HCT116 (cell line): Measurements from ENCODE around the gene BZW2. TPM values are rescaled to one million over a fixed set of nuclear protein-coding genes. Genes with fewer than 3 reads are reported as not detected.

Source experiments
- ATAC-seq: fragments of 200-7000 bp; cut with Tn5 transposase; 2 replicates; pipeline ENCODE4 v1.9.1; 2020; ENCODE audit warnings: mild to moderate bottlenecking, moderate library complexity
- BruUV-seq: library from RNA; stranded (reverse); fragments of 400-500 nt; replicated peaks from 2 replicates; lab custom pipeline; 2021; lab: Mats Ljungman, UMichigan
- CTCF ChIA-PET: fragments of 300-600 bp; sonication (Branson Sonifier 250); formaldehyde crosslinking; loops from one replicate; lab custom pipeline; 2021; ENCODE audit warnings: antibody characterized with exemption; lab: Charles Lee
- POLR2A ChIA-PET: fragments of 300-600, 350-600 bp; sonication (Branson Sonifier 250); formaldehyde crosslinking; loops from one replicate; lab custom pipeline; 2021; ENCODE audit warnings: antibody characterized with exemption; lab: Charles Lee
- RAD21 ChIA-PET, 2 experiments: fragments of 300-600 bp; sonication (Branson Sonifier 250); formaldehyde crosslinking; loops; one replicate each; lab custom pipeline; 2023; ENCODE audit warnings: low total read pairs in 2 of 2; ENCODE audit not compliant: uncharacterized antibody in 2 of 2, unreplicated experiment in 2 of 2, low non-redundant PET in 1 of 2; lab: Charles Lee
- DNase-seq: peaks from one replicate; pipeline ENCODE4 v3.0.0-alpha.2; 2010; ENCODE audit warnings: low read depth, low spot score
- H2AFZ ChIP-seq: fragments of 200-600 bp; shearing (Covaris generic), sonication (generic); 2 replicates; pipeline ENCODE4 v1.6.1; 2017; ENCODE audit warnings: low read depth, mixed run types, mixed read lengths, antibody characterized with exemption, low read length; ENCODE audit not compliant: poor library complexity, severe bottlenecking
- H3K27ac ChIP-seq: 2 replicates; pipeline ENCODE4 v1.5.1; 2012; ENCODE audit warnings: low read depth, low read length
- H3K27me3 ChIP-seq: fragments of 200-600 bp; sonication (generic); 2 replicates; pipeline ENCODE4 v1.6.1; 2016; ENCODE audit warnings: mixed run types, low read length, mixed read lengths; ENCODE audit not compliant: insufficient read depth
- H3K36me3 ChIP-seq, 2 experiments: fragments of 200-500 bp in 1 of 2; fragments of 200-600 bp in 1 of 2; sonication (Bioruptor generic) in 1 of 2; sonication (generic) in 1 of 2; 2 replicates each; pipeline versions ENCODE4 v1.5.1 to v1.6.1; 2014 to 2016; ENCODE audit warnings: low read length in 2 of 2, inconsistent platforms in 1 of 2, mixed read lengths in 1 of 2, mixed run types in 1 of 2; ENCODE audit not compliant: insufficient read depth in 2 of 2, control insufficient read depth in 1 of 2
- H3K4me1 ChIP-seq, 2 experiments: fragments of 200-600 bp in 1 of 2; sonication (generic) in 1 of 2; 2 replicates each; pipeline versions ENCODE4 v1.5.1 to v1.6.1; 2012 to 2017; ENCODE audit warnings: low read length in 2 of 2, inconsistent platforms in 1 of 2, mild to moderate bottlenecking in 1 of 2, mixed read lengths in 1 of 2, mixed run types in 1 of 2, moderate library complexity in 1 of 2; ENCODE audit not compliant: insufficient read depth in 2 of 2, control insufficient read depth in 1 of 2
- H3K4me2 ChIP-seq: fragments of 200-600 bp; sonication (generic); 2 replicates; pipeline ENCODE4 v1.6.1; 2017; ENCODE audit warnings: mixed run types, low read length, mixed read lengths
- H3K4me3 ChIP-seq, 2 experiments: fragments of 200-600 bp in 1 of 2; sonication (generic) in 1 of 2; replicated peaks in 1 of 2; 2 replicates each; pipeline ENCODE4 v1.5.1; 2011 to 2016; ENCODE audit warnings: low read length in 2 of 2, control low read depth in 1 of 2, low read depth in 1 of 2, mild to moderate bottlenecking in 1 of 2, mixed read lengths in 1 of 2, mixed run types in 1 of 2
- H3K79me2 ChIP-seq: fragments of 200-600 bp; sonication (generic); 2 replicates; pipeline ENCODE4 v1.6.1; 2017; ENCODE audit warnings: mild to moderate bottlenecking, mixed run types, low read length, moderate library complexity, mixed read lengths; ENCODE audit not compliant: insufficient read depth
- H3K9ac ChIP-seq: fragments of 200-600 bp; sonication (generic); 2 replicates; pipeline ENCODE4 v1.6.1; 2016; ENCODE audit warnings: low read length, mixed read lengths
- H3K9me2 ChIP-seq: fragments of 200-600 bp; sonication (generic), shearing (Covaris generic); 2 replicates; pipeline ENCODE4 v1.6.1; 2017; ENCODE audit warnings: mixed run types, mild to moderate bottlenecking, moderate library complexity; ENCODE audit not compliant: insufficient read depth
- H3K9me3 ChIP-seq, 2 experiments: fragments of 200-500 bp in 1 of 2; fragments of 200-600 bp in 1 of 2; sonication (Bioruptor generic) in 1 of 2; sonication (generic) in 1 of 2; 2 replicates each; pipeline ENCODE4 v1.6.1; 2014 to 2017; ENCODE audit warnings: low read length in 2 of 2, mixed read lengths in 2 of 2, inconsistent platforms in 1 of 2, low read depth in 1 of 2, mild to moderate bottlenecking in 1 of 2, mixed run types in 1 of 2, moderate library complexity in 1 of 2; ENCODE audit not compliant: control insufficient read depth in 1 of 2, insufficient read depth in 1 of 2
- H4K20me1 ChIP-seq: fragments of 200-600 bp; sonication (generic), shearing (Covaris generic); 2 replicates; pipeline ENCODE4 v1.6.1; 2017; ENCODE audit warnings: mixed run types, mild to moderate bottlenecking, moderate library complexity; ENCODE audit not compliant: insufficient read depth
- ATF3 ChIP-seq: IDR thresholded peaks from 2 replicates; pipeline ENCODE4 v1.6.1; 2012
- CBX3 ChIP-seq: IDR thresholded peaks from 2 replicates; pipeline ENCODE4 v1.6.1; 2012; ENCODE audit warnings: low read depth
- CEBPB ChIP-seq: IDR thresholded peaks from 2 replicates; pipeline ENCODE4 v1.6.1; 2012; ENCODE audit warnings: low read depth
- EGR1 ChIP-seq: IDR thresholded peaks from 2 replicates; pipeline ENCODE4 v1.6.1; 2012; ENCODE audit warnings: low read depth
- EZH2 ChIP-seq: fragments of 200-600 bp; sonication (generic); IDR thresholded peaks from 2 replicates; pipeline ENCODE4 v1.6.1; 2017; ENCODE audit warnings: antibody characterized with exemption, mixed run types
- FOSL1 ChIP-seq: IDR thresholded peaks from 2 replicates; pipeline ENCODE4 v1.6.1; 2012; ENCODE audit warnings: low read depth
- JUND ChIP-seq: IDR thresholded peaks from 2 replicates; pipeline ENCODE4 v1.6.1; 2012
- MAX ChIP-seq: IDR thresholded peaks from 2 replicates; pipeline ENCODE4 v1.6.1; 2012
- SIN3A ChIP-seq: IDR thresholded peaks from 2 replicates; pipeline ENCODE4 v1.6.1; 2012; ENCODE audit warnings: low read depth
- SP1 ChIP-seq: IDR thresholded peaks from 2 replicates; pipeline ENCODE4 v1.6.1; 2012; ENCODE audit warnings: low read depth
- SRF ChIP-seq: IDR thresholded peaks from 2 replicates; pipeline ENCODE4 v1.6.1; 2012; ENCODE audit warnings: low read depth
- intact Hi-C: fragments of 100-400 bp; cut with micrococcal nuclease; formaldehyde crosslinking; loops from 2 replicates; pipeline ENCODE4 v1.10.0; 2022
- total RNA-seq: library from RNA; stranded (reverse); gene quantifications from one replicate; pipeline ENCODE4 v1.2.1, GENCODE V29; 2021; ENCODE audit not compliant: unreplicated experiment

The BZW2 gene
- total RNA-seq, 1 experiment from 2014 or later = 119 TPM

GRCh38 chr7:16660702-16661464 lies 14.9 kb downstream of the BZW2 start:
- Histone ChIP-seq H3K9me3 (no peaks in the 10 kb centered on the region), H3K27me3 (no peaks in the 10 kb centered on the region), H3K4me2 (peak overlapping the region; percentile 66), H3K79me2 (peaks cover 98% of the 10 kb centered on the region), H3K36me3 (no peaks in the 10 kb centered on the region; a peak in 1 of 4 replicates), H3K4me3 (peak overlapping the region in 1 of 2 experiments; percentile 33; a peak in 2 of 4 replicates), H3K27ac (peak overlapping the region; percentile 43; the same call in 1 of the 2 replicates), H3K4me1 (peaks cover 28 to 33% of the 10 kb centered on the region in 2 experiments), H2AFZ (no peak overlapping the region), H4K20me1 (no peaks in the 10 kb centered on the region; the same call in 1 of the 2 replicates), H3K9me2 (0 out of 2 replicates have a peak, but pooled peaks cover 5% of the 10 kb centered on the region), H3K9ac (0 out of 2 replicates have a peak overlapping the region, but pooled peaks have one; percentile 7)
- intact Hi-C loops = no loop called here
- peak; percentile 81 for ATAC-seq
- DNase-seq = no peak
- no TSS peak for BruUV-seq
- CTCF ChIA-PET = no interaction called here
- POLR2A ChIA-PET = no interaction called here
- TF ChIP-seq SP1 (peak; percentile 29; the same call in 1 of the 2 replicates), SRF (peak; percentile 39; the same call in 1 of the 2 replicates), CEBPB (peak; percentile 85), ATF3 (no peak), CBX3 (peak; percentile 62; the same call in 1 of the 2 replicates), EZH2 (no peak), EGR1 (no peak), FOSL1 (peak; percentile 81), MAX (0 out of 2 replicates have a peak, but pooled peaks have one; percentile 28), SIN3A (no peak), JUND (peak; percentile 73)
- RAD21 ChIA-PET = no interaction called here
